Endothelial cell of umbilical vein (primary cell): ENCODE results near the gene TDRD10. TPM values are rescaled to one million over a fixed set of nuclear protein-coding genes. Genes with fewer than 3 reads are reported as not detected.

Experiments
- BruUV-seq: library from RNA; stranded (reverse); fragments of 400-500 nt; replicated peaks from 2 replicates; lab custom pipeline; 2021; lab: Mats Ljungman, UMichigan
- CTCF ChIA-PET: fragments of 300-600, 350-600 bp; sonication (Branson Sonifier 250); formaldehyde crosslinking; loops from one replicate; lab custom pipeline; 2021; ENCODE audit warnings: antibody characterized with exemption, inconsistent platforms; lab: Charles Lee
- POLR2A ChIA-PET: fragments of 300-600, 350-600 bp; sonication (Branson Sonifier 250); formaldehyde crosslinking; loops from one replicate; lab custom pipeline; 2021; ENCODE audit warnings: antibody characterized with exemption, inconsistent platforms; lab: Charles Lee
- DNase-seq: peaks from one replicate; pipeline ENCODE4 v3.0.0-alpha.2; 2011; ENCODE audit warnings: low read depth, low spot score
- FAIRE-seq: peaks from 2 replicates; lab custom pipeline; 2011; peaks lifted over from hg19 to GRCh38; lab: Jason Lieb, UNC
- H2AFZ ChIP-seq: 2 replicates; pipeline ENCODE4 v1.6.0; 2012; ENCODE audit warnings: low read depth, low read length, control low read depth, inconsistent platforms
- H3K27ac ChIP-seq: 2 replicates; pipeline ENCODE4 v1.5.1; 2011; ENCODE audit warnings: low read depth, mild to moderate bottlenecking, control low read depth, low read length, moderate library complexity; ENCODE audit not compliant: insufficient read depth
- H3K27me3 ChIP-seq, 2 experiments: 2 replicates each; pipeline versions ENCODE4 v1.6.0 to v1.6.1; 2011; ENCODE audit warnings: low read length in 2 of 2, mixed read lengths in 1 of 2; ENCODE audit not compliant: control insufficient read depth in 2 of 2, insufficient read depth in 2 of 2
- H3K36me3 ChIP-seq, 2 experiments: 2 replicates in 1 of 2; 3 replicates in 1 of 2; pipeline ENCODE4 v1.5.1; 2011; ENCODE audit warnings: low read length in 2 of 2, mild to moderate bottlenecking in 1 of 2, moderate library complexity in 1 of 2; ENCODE audit not compliant: control insufficient read depth in 2 of 2, insufficient read depth in 2 of 2; ENCODE audit errors: extremely low read depth in 1 of 2
- H3K4me1 ChIP-seq: 3 replicates; pipeline ENCODE4 v1.5.1; 2011; ENCODE audit warnings: mild to moderate bottlenecking, low read length; ENCODE audit not compliant: control insufficient read depth, insufficient read depth; ENCODE audit errors: extremely low read depth
- H3K4me2 ChIP-seq: 2 replicates; pipeline ENCODE4 v1.6.1; 2011; ENCODE audit warnings: low read length, control low read depth, mixed read lengths; ENCODE audit not compliant: insufficient read depth
- H3K4me3 ChIP-seq, 3 experiments: fragments of 200-600 bp in 1 of 3; sonication (generic), shearing (Covaris generic) in 1 of 3; replicated peaks in 1 of 3; 2 replicates each; pipeline ENCODE4 v1.5.1; 2011 to 2016; ENCODE audit warnings: control low read depth in 3 of 3, low read length in 3 of 3, mild to moderate bottlenecking in 2 of 3, inconsistent platforms in 1 of 3, low read depth in 1 of 3, moderate library complexity in 1 of 3; ENCODE audit not compliant: insufficient read depth in 1 of 3
- H3K79me2 ChIP-seq: 2 replicates; pipeline ENCODE4 v1.6.0; 2012; ENCODE audit warnings: low read length, inconsistent platforms; ENCODE audit not compliant: control insufficient read depth, insufficient read depth
- H3K9ac ChIP-seq: replicated peaks from 2 replicates; pipeline ENCODE3; 2011; ENCODE audit warnings: low read length, control low read depth; ENCODE audit not compliant: insufficient read depth; ENCODE audit errors: extremely low read depth
- H3K9me1 ChIP-seq: replicated peaks from 3 replicates; pipeline ENCODE4 v1.6.0; 2011; ENCODE audit warnings: mild to moderate bottlenecking, low read length; ENCODE audit not compliant: control insufficient read depth, insufficient read depth; ENCODE audit errors: extremely low read depth
- H3K9me3 ChIP-seq: replicated peaks from 2 replicates; pipeline ENCODE4 v1.5.1; 2012; ENCODE audit warnings: low read length, inconsistent platforms; ENCODE audit not compliant: control insufficient read depth, insufficient read depth
- H4K20me1 ChIP-seq: replicated peaks from 2 replicates; pipeline ENCODE3; 2011; ENCODE audit warnings: mild to moderate bottlenecking, low read length; ENCODE audit not compliant: control insufficient read depth, insufficient read depth; ENCODE audit errors: extremely low read depth
- EZH2 ChIP-seq: IDR thresholded peaks from 2 replicates; pipeline ENCODE4 v1.6.1; 2012; ENCODE audit warnings: borderline replicate concordance, low read depth, mild to moderate bottlenecking, moderate library complexity, low read length, inconsistent platforms; ENCODE audit not compliant: severe bottlenecking
- FOS ChIP-seq: IDR thresholded peaks from 2 replicates; pipeline ENCODE4 v1.6.1; 2011; ENCODE audit warnings: mild to moderate bottlenecking, low read length, moderate library complexity, borderline replicate concordance; ENCODE audit not compliant: insufficient read depth
- GATA2 ChIP-seq: IDR thresholded peaks from 2 replicates; pipeline ENCODE4 v1.7.0; 2011; ENCODE audit warnings: low read depth, mild to moderate bottlenecking, moderate library complexity, mixed read lengths, low read length; ENCODE audit not compliant: insufficient read length, insufficient read depth
- JUN ChIP-seq: IDR thresholded peaks from 2 replicates; pipeline ENCODE4 v1.6.1; 2011; ENCODE audit warnings: borderline replicate concordance, low read depth; ENCODE audit not compliant: insufficient read length, insufficient read depth
- MYC ChIP-seq: IDR thresholded peaks from one replicate; pipeline ENCODE4 v1.6.1; 2011; ENCODE audit warnings: mild to moderate bottlenecking, low read depth, low read length
- POLR2A ChIP-seq: IDR thresholded peaks from 2 replicates; pipeline ENCODE4 v1.6.1; 2012; ENCODE audit warnings: low read depth, mild to moderate bottlenecking, control low read depth, low read length
- POLR2AphosphoS5 ChIP-seq: IDR thresholded peaks from 2 replicates; pipeline ENCODE4 v1.6.1; 2012; ENCODE audit warnings: low read depth, mild to moderate bottlenecking, control low read depth, low read length, moderate library complexity; ENCODE audit not compliant: insufficient read depth
- dilution Hi-C: fragments of 300-500 bp; cut with MboI; formaldehyde crosslinking; loops from one replicate; pipeline ENCODE4 v1.15.0; 2019; ENCODE audit warnings: low sequenced_read_pairs; ENCODE audit not compliant: extremely low pct_ligation_motif_present
- intact Hi-C: fragments of 100-400 bp; cut with micrococcal nuclease; formaldehyde crosslinking; loops from one replicate; pipeline ENCODE4 v1.10.0; 2022
- polyA plus RNA-seq, 4 experiments: library from polyadenylated mRNA; depleted of rRNA in 3 of 4; stranded (reverse) in 3 of 4; unstranded in 1 of 4; fragments of >200 nt; gene quantifications; 2 replicates each; pipeline versions ENCODE4 v1.2.1 to v1.2.3, GENCODE V29; 2011 to 2012; ENCODE audit warnings: missing spikeins in 1 of 4
- total RNA-seq: library from RNA; stranded (reverse); gene quantifications from 2 replicates; pipeline ENCODE4 v1.2.3, GENCODE V29; 2021
- TF ChIP-seq, protein P1 (sequence below), 2 donors: IDR thresholded peaks; 1 replicate in 1 of 2; 2 replicates in 1 of 2; pipeline ENCODE4 v1.5.1; 2011; ENCODE audit warnings: low read length in 2 of 2, mild to moderate bottlenecking in 2 of 2, moderate library complexity in 2 of 2, control low read depth in 1 of 2, inconsistent platforms in 1 of 2, low read depth in 1 of 2; ENCODE audit not compliant: insufficient read depth in 1 of 2; ENCODE audit errors: extremely low read depth in 1 of 2
- TF ChIP-seq, protein P2 (sequence below): IDR thresholded peaks from 2 replicates; pipeline ENCODE4 v1.6.1; 2011; ENCODE audit not compliant: insufficient read depth, insufficient read length

The TDRD10 gene
- total and polyA plus RNA-seq, 2 donors (not counting 3 experiments of a cell fraction or from before 2014, with no cell fraction given) = 6.1 to 9.1 TPM

DNA sequence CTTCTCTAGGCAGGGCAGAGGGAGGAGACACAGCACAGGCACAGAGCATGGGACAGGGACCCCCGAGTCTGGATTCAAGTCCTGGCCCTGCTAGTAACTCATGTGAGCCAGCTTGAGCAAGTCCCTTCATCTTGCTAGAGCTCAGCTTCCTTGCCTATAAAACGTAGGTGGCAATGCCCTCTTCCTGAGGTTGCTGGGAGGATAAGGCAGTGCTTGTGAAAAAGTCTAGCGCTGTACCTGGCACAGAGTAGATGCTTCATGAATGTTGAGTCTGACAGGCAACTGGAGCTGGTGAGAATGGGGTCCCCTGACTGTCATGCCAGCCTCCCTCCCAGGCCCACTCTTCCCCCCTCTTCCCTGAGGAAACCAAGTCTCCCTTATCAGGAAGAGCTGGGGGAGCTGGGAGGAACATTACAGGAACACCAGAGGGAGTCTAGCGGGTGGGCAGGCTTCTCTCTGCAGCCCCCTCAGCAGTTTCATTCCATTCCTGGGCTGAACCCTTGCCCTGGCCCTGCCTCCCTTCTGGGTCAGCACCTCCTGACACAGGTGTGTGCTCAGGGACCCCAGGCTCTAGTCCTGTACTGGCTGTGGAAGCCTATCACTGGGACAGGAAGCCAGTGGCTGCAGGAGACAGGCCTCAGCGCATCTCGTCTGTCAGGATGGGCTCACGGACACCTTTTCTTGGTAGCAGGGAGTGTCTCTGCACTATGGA, 75.5 kb downstream of the TDRD10 start:
- H3K27ac ChIP-seq = no peak overlapping the region
- no peaks in the 10 kb centered on the region for H3K9me3 ChIP-seq
- TF ChIP-seq EZH2 (no peak), POLR2A (no peak), JUN (no peak), POLR2AphosphoS5 (no peak), FOS (no peak), MYC (no peak), GATA2 (no peak)
- TF ChIP-seq, protein P1, sequence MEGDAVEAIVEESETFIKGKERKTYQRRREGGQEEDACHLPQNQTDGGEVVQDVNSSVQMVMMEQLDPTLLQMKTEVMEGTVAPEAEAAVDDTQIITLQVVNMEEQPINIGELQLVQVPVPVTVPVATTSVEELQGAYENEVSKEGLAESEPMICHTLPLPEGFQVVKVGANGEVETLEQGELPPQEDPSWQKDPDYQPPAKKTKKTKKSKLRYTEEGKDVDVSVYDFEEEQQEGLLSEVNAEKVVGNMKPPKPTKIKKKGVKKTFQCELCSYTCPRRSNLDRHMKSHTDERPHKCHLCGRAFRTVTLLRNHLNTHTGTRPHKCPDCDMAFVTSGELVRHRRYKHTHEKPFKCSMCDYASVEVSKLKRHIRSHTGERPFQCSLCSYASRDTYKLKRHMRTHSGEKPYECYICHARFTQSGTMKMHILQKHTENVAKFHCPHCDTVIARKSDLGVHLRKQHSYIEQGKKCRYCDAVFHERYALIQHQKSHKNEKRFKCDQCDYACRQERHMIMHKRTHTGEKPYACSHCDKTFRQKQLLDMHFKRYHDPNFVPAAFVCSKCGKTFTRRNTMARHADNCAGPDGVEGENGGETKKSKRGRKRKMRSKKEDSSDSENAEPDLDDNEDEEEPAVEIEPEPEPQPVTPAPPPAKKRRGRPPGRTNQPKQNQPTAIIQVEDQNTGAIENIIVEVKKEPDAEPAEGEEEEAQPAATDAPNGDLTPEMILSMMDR (IDR thresholded peaks at IDR 0.05; ENCODE audit: extremely low read depth in 1 of 2, insufficient read depth in 1 of 2, low read depth in 1 of 2, low read length in 2 of 2) = no peak
- TF ChIP-seq, protein P2, sequence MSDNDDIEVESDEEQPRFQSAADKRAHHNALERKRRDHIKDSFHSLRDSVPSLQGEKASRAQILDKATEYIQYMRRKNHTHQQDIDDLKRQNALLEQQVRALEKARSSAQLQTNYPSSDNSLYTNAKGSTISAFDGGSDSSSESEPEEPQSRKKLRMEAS = no peak
- FAIRE-seq = no peak
- H3K4me1 ChIP-seq = no peaks in the 10 kb centered on the region
- no TSS peak for BruUV-seq
- no peak overlapping the region for H2AFZ ChIP-seq
- no peak overlapping the region for H3K4me2 ChIP-seq
- POLR2A ChIA-PET = no interaction called here
- H3K36me3 ChIP-seq = peaks cover 15 to 23% of the 10 kb centered on the region in 2 experiments
- intact Hi-C loops (no loop called here), dilution Hi-C loops (no loop called here)
- no peaks in the 10 kb centered on the region for H3K9me1 ChIP-seq
- H3K4me3 ChIP-seq = no peak overlapping the region
- no peaks in the 10 kb centered on the region for H4K20me1 ChIP-seq
- DNase-seq = no peak
- CTCF ChIA-PET = interaction anchor here (1.1 to 1.6 kb wide), 3 partner anchors 18 to 301 kb away, joined by 3 to 7 read pairs (median 3); no protein-coding TSS in a partner anchor
- H3K27me3 ChIP-seq = no peaks in the 10 kb centered on the region
- no peak overlapping the region for H3K9ac ChIP-seq
- no peaks in the 10 kb centered on the region for H3K79me2 ChIP-seq
